ENCODE data around the gene SH2D4B. TPM values are rescaled to one million over a fixed set of nuclear protein-coding genes. Genes with fewer than 3 reads are reported as not detected.
"Not testable (repeated sequence)": the region's sequence is repeated elsewhere in the genome, so short reads cannot be mapped to it uniquely, and the experiment has no call there.

The SH2D4B gene
- total RNA-seq, 1 experiment from 2014 or later: 0.08 TPM

DNA sequence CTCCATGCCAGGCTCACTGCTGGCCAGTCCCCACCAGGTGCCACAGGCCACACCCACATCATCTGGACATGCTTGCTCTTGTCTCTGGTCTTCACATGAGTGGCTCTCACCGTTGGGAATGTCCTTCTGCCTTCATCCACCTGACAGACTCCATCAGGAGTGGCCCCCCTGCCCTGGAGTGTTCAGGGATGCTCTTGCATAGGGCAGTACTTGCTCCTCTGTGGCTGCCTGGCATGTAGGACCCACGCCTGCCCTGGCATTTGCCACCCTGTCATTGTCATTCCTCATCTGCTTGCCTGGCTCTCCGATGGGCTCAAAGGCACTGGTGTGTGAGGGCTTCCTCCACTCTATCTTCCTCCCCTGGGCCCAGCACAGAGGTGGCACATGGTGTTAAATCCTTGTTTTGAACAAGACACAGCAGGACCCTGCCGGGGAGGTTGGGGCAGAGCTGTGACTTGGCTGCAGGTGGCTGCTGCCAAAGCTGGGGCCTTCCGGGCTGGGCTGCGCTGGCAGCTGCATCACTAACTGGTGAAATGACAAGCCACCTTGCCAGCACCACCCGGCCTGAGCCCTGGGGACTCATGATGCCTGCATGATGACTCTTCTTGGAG is 1.8 kb downstream of the SH2D4B start:
- no peak overlapping the region for H3K4me3 ChIP-seq
- peak in 1 of 2 experiments; percentile 32 for DNase-seq (ENCODE audit: low read depth in 1 of 2, low spot score in 2 of 2)
- no peaks in the 10 kb centered on the region for H3K36me3 ChIP-seq
- no peak overlapping the region for H3K27ac ChIP-seq
- H3K9me3 ChIP-seq (replicated peaks): no peaks in the 10 kb centered on the region
- no peaks in the 10 kb centered on the region for H3K27me3 ChIP-seq (replicated peaks)
- peaks cover 15% of the 10 kb centered on the region for H3K4me1 ChIP-seq (replicated peaks)

DNA sequence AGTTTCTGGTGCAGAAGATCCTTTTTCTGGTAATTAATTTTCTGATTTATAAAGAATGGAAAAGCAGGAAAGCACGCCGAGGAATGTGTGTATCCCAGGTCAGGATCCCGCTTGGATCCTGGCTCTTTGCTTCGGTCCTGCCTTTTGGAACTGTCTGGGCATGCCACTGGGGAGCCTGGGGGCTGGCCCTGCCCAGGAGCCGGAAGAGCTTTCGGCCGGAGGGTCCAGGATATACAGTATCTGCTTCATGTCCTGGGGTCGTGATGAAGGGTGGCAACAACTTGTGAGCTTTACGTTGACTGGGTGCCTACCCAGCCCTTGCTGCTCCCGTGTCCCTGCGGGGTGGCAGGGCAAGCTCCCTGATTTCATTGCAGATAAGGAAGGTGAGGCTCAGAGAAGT is 2.4 kb downstream of the SH2D4B start:
- peaks cover 15% of the 10 kb centered on the region for H3K4me1 ChIP-seq (replicated peaks)
- no peaks in the 10 kb centered on the region for H3K27me3 ChIP-seq (replicated peaks)
- H3K36me3 ChIP-seq: no peaks in the 10 kb centered on the region
- H3K9me3 ChIP-seq (replicated peaks): no peaks in the 10 kb centered on the region
- no peak overlapping the region for H3K4me3 ChIP-seq
- DNase-seq (ENCODE audit: low read depth in 1 of 2, low spot score in 2 of 2): peak in 1 of 2 experiments; percentile 25
- no peak overlapping the region for H3K27ac ChIP-seq

- no peak overlapping the region for H3K4me3 ChIP-seq
- H3K4me1 ChIP-seq (replicated peaks): peaks cover 15% of the 10 kb centered on the region
- H3K36me3 ChIP-seq: no peaks in the 10 kb centered on the region
- DNase-seq (ENCODE audit: low read depth in 1 of 2, low spot score in 2 of 2): peak in 1 of 2 experiments; percentile 19
- no peaks in the 10 kb centered on the region for H3K27me3 ChIP-seq (replicated peaks)
- H3K9me3 ChIP-seq (replicated peaks): no peaks in the 10 kb centered on the region
- no peak overlapping the region for H3K27ac ChIP-seq
Observed at GRCh38 chr10:80540618-80540980, 2.9 kb downstream of the SH2D4B start.

DNA sequence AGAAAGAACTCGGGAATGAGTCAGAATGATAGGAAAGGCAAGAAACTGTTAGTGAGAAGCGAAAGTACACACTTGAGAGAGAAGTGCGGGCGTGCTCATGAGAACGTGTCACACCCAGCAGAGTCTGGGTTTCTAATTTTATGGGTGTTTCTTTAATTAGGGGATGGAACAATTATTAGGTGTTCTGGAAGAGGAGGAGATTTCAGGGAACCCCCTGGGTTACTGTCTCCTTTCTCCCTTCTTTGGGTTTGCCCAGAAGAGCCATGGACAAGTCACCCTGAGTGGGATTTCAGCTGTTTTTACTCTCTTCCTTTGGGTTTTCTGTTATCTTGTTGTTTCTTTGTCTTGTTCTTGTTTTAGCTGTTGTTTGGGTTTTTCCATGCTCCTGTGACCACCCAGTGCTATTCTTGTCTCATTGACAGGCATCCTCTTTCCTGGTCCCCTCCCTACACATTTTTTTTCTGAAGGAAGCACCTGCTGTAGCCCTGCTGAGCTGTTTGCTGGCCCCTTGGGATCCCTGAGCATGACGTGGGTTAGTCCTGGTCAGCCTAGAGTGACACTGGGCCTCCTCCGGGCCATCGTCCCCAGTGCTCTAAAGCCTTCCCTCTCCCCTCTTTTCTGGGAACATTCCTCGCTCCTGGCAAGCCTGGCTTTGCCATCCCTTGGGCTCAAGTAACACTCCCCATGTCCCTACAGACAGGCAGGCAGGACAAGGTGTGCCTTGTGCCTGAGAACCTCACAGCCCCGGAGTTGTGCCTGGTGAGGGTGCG is 3.5 kb downstream of the SH2D4B start:
- H3K36me3 ChIP-seq: no peaks in the 10 kb centered on the region
- H3K27me3 ChIP-seq (replicated peaks): no peaks in the 10 kb centered on the region
- H3K4me1 ChIP-seq (replicated peaks): peaks cover 15% of the 10 kb centered on the region
- no peak overlapping the region for H3K27ac ChIP-seq
- no peak overlapping the region for H3K4me3 ChIP-seq
- H3K9me3 ChIP-seq (replicated peaks): no peaks in the 10 kb centered on the region
- peak in 1 of 2 experiments; percentile 21 for DNase-seq (ENCODE audit: low read depth in 1 of 2, low spot score in 2 of 2)

DNA sequence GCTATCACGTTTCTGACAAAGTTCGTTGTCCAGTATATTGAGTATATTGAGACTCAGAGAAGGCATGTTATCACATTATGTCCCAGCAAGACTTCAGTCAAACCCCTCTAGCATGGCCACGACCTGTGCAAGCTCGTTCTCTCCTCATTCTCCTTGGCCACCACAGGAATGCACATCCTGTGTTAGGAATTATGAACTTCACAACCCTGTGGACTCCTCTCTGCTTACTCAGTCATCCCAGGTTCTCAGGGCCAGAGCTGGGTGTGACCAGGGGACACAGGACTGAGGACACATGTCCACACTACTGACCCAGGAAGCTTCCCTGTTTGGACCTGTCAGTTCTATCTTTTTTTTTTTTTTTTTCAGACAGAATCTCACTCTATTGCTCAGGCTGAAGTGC is 4.4 kb downstream of the SH2D4B start:
- DNase-seq (ENCODE audit: low read depth in 1 of 2, low spot score in 2 of 2): peak; percentile 46 to 55
- Histone ChIP-seq H3K4me3 (no peak overlapping the region), H3K4me1 (replicated peaks) (peaks cover 15% of the 10 kb centered on the region), H3K27me3 (replicated peaks) (no peaks in the 10 kb centered on the region), H3K36me3 (no peaks in the 10 kb centered on the region), H3K9me3 (replicated peaks) (no peaks in the 10 kb centered on the region), H3K27ac (no peak overlapping the region)

- H3K36me3 ChIP-seq: no peaks in the 10 kb centered on the region
- peak in 1 of 2 experiments; percentile 30 for DNase-seq (ENCODE audit: low read depth in 1 of 2, low spot score in 2 of 2)
- H3K4me3 ChIP-seq: no peak overlapping the region
- no peak overlapping the region for H3K27ac ChIP-seq
- peaks cover 20% of the 10 kb centered on the region for H3K4me1 ChIP-seq (replicated peaks)
- no peaks in the 10 kb centered on the region for H3K27me3 ChIP-seq (replicated peaks)
- H3K9me3 ChIP-seq (replicated peaks): no peaks in the 10 kb centered on the region
Observed at GRCh38 chr10:80542652-80543318, 5.1 kb downstream of the SH2D4B start.

DNA sequence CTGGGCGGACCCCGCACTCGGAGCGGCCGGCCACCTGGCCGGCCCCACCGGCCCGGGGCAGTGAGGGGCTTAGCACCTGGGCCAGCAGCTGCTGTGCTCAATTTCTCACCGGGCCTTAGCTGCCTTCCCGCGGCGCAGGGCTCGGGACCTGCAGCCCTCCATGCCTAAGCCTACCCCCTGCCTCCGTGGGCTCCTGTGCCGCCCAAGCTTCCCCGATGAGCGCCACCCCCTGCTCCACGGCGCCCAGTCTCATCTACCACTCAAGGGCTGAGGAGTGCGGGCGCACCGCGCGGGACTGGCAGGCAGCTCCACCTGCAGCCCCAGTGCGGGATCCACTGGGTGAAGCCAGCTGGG is 5.6 kb downstream of the SH2D4B start:
- H3K4me1 ChIP-seq (replicated peaks): peaks cover 20% of the 10 kb centered on the region
- H3K9me3 ChIP-seq (replicated peaks); H3K4me3 ChIP-seq; H3K27ac ChIP-seq; H3K36me3 ChIP-seq; H3K27me3 ChIP-seq (replicated peaks): not testable (repeated sequence)
- peak in 1 of 2 experiments; percentile 35 for DNase-seq (ENCODE audit: low read depth in 1 of 2, low spot score in 2 of 2)

DNA sequence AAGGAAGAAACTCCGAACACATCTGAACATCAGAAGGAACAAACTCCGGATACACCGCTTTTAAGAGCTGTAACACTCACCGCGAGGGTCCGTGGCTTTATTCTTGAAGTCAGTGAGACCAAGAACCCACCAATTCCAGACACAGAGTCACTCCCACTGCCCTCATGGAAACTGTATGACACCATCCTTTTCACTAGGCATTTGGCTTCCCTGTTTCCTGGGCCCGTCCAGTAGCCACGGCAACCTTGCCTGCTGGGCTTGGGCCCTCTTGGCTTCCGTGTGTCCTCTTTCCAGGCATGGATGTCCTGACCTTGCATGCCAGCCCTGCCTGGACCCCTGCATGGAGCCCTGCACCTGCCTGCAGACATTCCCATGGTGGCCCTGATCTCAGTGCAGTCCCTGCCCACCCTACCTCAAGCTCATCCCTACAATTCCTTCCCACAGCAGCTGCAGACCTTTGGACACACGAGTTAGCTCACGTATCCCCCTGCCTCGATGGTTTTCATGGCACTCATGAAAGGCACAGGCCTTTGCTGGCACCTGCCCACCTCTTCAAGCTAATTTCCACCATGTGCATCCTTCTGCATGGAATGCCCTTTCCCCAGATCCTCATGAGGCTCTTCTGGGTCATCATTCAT is 6.7 kb downstream of the SH2D4B start:
- Histone ChIP-seq H3K9me3 (replicated peaks) (no peaks in the 10 kb centered on the region), H3K27me3 (replicated peaks) (no peaks in the 10 kb centered on the region), H3K4me1 (replicated peaks) (peaks cover 20% of the 10 kb centered on the region), H3K36me3 (no peaks in the 10 kb centered on the region), H3K27ac (no peak overlapping the region), H3K4me3 (no peak overlapping the region)
- peak in 1 of 2 experiments; percentile 24 for DNase-seq (ENCODE audit: low read depth in 1 of 2, low spot score in 2 of 2)

DNA sequence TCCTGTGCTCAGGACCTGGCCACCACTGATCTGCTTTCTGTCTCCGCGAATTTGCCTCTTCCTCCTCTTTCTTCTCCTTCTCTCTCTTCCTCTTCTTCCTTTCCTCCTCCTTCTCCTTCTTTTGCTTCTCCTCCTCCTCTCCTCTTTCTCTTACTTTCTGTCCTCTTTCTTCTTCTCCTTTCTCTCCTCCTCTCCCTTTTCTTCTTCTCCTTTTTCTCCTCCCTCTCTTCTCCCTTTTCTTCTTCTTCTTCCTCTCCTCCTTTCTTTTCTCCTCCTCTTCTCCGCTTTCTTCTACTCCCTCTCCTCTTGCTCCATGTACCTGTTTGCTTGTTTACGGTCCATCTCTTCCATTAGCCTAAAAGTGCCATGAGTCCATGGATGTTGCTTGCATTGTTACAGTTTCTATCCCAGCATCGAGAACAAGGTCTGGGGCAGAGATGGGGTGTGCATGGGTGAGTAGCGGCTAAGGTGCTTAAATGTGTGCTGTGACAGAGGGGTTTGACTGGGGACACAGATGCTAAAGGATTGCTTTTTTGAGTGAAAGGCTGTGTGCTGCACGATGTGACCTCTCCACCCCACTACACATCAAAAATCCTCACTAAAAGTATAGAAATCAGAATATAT is 7.7 kb downstream of the SH2D4B start:
- Histone ChIP-seq H3K9me3 (replicated peaks) (no peaks in the 10 kb centered on the region), H3K4me3 (no peak overlapping the region), H3K36me3 (no peaks in the 10 kb centered on the region), H3K27me3 (replicated peaks) (no peaks in the 10 kb centered on the region), H3K4me1 (replicated peaks) (peaks cover 20% of the 10 kb centered on the region), H3K27ac (no peak overlapping the region)
- DNase-seq (ENCODE audit: low read depth in 1 of 2, low spot score in 2 of 2): peak in 1 of 2 experiments; percentile 21

- peaks cover 2% of the 10 kb centered on the region; the same call in 1 of the 2 replicates for H3K27me3 ChIP-seq (replicated peaks)
- no peaks in the 10 kb centered on the region for H3K36me3 ChIP-seq
- peak in 1 of 2 experiments; percentile 34 for DNase-seq (ENCODE audit: low read depth in 1 of 2, low spot score in 2 of 2)
- H3K4me1 ChIP-seq (replicated peaks): 0 out of 2 replicates have a peak, but pooled peaks cover 5% of the 10 kb centered on the region
- H3K9me3 ChIP-seq (replicated peaks): no peaks in the 10 kb centered on the region
- H3K4me3 ChIP-seq: no peak overlapping the region
- no peak overlapping the region for H3K27ac ChIP-seq
Observed at GRCh38 chr10:80552151-80552646, 14.5 kb downstream of the SH2D4B start.

- no peaks in the 10 kb centered on the region for H3K9me3 ChIP-seq (replicated peaks)
- H3K4me1 ChIP-seq (replicated peaks): no peaks in the 10 kb centered on the region
- H3K4me3 ChIP-seq: no peak overlapping the region
- H3K27ac ChIP-seq: no peak overlapping the region
- no peaks in the 10 kb centered on the region for H3K36me3 ChIP-seq
- peak in 1 of 2 experiments; percentile 22 for DNase-seq (ENCODE audit: low read depth in 1 of 2, low spot score in 2 of 2)
- H3K27me3 ChIP-seq (replicated peaks): peaks cover 2% of the 10 kb centered on the region; the same call in 1 of the 2 replicates
Observed at GRCh38 chr10:80553436-80553835, 15.7 kb downstream of the SH2D4B start.

GRCh38 chr10:80554050-80554449 is 16.3 kb downstream of the SH2D4B start:
- H3K27me3 ChIP-seq (replicated peaks): peaks cover 2% of the 10 kb centered on the region; the same call in 1 of the 2 replicates
- DNase-seq (ENCODE audit: low read depth in 1 of 2, low spot score in 2 of 2): peak in 1 of 2 experiments; percentile 24
- no peaks in the 10 kb centered on the region for H3K9me3 ChIP-seq (replicated peaks)
- H3K27ac ChIP-seq: no peak overlapping the region
- no peaks in the 10 kb centered on the region for H3K4me1 ChIP-seq (replicated peaks)
- H3K36me3 ChIP-seq: no peaks in the 10 kb centered on the region
- H3K4me3 ChIP-seq: no peak overlapping the region

DNA sequence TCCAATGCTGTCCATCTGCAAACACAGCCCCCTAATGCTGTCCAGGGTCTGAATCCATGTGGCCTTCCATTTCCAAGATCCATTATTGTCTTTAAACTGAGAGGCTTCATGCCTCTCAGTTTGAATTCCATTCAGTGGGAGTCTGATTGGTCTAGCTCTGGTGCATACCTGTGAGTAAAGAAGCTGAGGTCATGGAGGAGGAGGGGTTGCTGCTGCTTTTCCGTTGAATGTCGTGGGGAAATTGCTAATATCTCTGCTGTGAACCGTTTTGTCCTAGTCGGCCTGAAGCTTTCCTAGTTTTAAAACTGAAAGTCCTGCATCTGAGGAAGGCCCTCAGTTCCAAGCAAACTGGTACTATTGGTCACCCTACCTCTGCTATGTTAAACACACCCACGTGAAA is 17.7 kb downstream of the SH2D4B start:
- Histone ChIP-seq H3K27me3 (replicated peaks) (peaks cover 2% of the 10 kb centered on the region; the same call in 1 of the 2 replicates), H3K4me3 (no peak overlapping the region), H3K27ac (no peak overlapping the region), H3K4me1 (replicated peaks) (no peaks in the 10 kb centered on the region), H3K36me3 (no peaks in the 10 kb centered on the region), H3K9me3 (replicated peaks) (no peaks in the 10 kb centered on the region)
- no peak for DNase-seq (ENCODE audit: low read depth in 1 of 2, low spot score in 2 of 2)

Measured in SJSA1 (cell line).